Measurements from ENCODE around the gene ZNF232. TPM values are rescaled to one million over a fixed set of nuclear protein-coding genes. Genes with fewer than 3 reads are reported as not detected.
"Not testable (repeated sequence)": the region's sequence is repeated elsewhere in the genome, so short reads cannot be mapped to it uniquely, and the experiment has no call there.

The ZNF232 gene
- total RNA-seq, 1 donor from 2014 or later, result 4.1 TPM

DNA sequence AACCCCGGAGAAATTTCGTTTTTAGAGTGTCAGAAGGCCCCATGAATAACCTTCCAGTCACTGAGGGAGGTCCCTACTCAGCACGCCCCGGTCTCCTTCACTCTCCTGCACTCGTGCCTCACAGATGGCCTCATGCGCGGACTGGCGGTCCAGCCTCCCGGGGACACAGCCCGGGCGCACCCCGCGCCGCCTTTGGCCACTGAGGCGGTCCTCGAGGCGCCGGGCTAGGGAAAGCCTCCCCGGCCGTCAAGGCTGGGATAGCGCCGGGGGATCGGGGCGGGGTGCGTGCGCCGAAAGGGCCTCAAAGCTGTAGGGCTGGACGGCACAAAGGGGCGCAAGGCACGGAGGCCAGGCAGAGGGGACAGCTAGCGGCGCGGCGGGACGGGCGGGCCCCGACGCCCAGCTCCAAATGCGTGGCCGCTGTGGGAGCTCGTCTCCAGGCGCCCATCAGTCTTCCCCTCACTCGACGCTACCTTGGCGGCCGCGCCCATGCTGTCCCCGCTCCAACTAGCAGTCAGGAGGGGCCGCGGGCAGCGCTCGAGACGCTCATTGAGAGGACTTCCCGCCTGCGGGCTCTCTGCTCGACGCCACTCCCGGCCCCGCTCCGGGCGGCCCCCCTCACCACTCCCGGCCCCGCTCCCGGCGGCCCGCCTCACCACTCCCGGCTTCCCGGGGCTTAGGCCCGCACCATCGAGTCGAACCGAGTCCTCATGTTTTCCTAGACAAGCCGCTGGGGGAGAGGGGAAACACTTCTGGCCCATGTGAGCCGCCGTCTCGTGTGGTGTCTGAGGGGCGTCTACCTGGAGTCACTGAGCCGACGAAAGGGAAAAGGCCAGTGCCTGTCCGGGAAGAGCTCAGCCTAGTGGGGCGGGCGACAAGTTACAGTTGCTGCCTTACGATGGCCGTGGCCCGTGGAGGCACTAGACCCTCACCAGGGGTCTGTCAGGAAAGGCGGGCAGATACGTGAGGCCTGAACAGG, 4.3 kb upstream of the ZNF232 start, which contains the start of gene USP6:
TSS of gene USP6 (plus strand) at position 360 of the 979 bp plus-strand sequence. CDS start 14,336 bp downstream, outside the sequence.
- intact Hi-C loops (cut with DNase I), result no loop called here
- no peak for DNase-seq (ENCODE audit: low spot score)

DNA sequence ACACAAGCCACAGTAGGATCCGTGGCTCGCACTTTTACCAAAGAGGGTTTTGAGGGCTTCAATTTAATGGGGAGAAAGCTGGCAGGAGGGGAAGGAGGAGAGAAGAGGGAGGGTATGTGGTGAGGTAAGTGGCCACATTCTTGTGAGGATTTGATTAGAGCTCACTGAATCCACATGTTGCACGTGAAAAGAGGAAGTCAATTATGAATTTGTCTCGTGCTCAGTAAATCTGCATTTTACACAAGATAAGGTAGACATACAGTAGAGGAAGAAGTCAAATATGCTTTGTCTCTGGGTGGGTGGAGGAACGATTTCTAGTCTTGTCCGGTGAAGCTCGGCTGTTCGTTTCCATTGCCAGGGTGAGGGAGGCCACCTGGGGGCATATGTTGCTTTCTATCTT, 862 bp downstream of the ZNF232 start:
- no peak for DNase-seq (ENCODE audit: low spot score)
- intact Hi-C loops (cut with DNase I), result loop anchor here (2.0 kb wide), 1 partner anchor 32 kb away; the partner anchor contains the start of gene ZFP3

DNA sequence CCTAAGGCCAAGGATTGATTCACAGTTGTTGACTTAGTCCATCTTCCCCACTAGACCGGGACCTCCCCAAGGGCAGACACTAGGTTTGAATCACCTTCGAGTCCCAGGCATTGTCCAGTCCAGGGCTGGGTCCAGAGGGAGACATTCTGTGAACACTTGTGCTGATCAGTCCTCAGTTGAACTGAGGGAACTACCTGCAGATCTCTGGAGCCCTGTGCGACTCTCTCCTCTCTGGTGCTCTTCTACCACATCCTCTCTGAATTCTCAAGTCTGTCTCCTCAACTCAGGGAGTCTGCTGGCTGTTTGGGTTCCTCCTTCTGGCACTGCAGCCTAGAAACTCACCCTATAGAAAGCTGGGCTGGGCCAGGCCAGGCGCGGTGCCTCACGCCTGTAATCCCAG, 10.8 kb downstream of the ZNF232 start:
- intact Hi-C loops (cut with DNase I), result no loop called here
- DNase-seq (ENCODE audit: low spot score), result no peak

DNA sequence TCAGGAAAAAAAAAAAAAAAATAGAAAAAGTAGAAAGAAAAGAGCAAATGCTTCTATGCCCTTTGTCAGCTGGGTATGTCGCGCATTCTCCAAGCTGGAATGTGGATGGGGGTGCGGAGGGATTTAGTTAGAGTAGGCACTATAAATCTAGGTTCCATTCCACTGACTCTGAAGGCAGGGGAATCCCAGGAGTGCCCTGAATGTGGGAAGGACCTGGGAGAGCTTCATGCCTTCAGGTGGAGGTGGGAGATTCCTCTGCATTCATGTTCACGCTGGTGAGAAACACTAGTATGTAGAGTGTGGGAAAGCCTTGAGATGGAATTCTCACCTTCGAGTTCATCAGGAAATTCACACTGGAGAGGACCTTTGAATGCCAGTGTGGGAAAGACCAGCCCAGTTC, 12.4 kb downstream of the ZNF232 start:
- DNase-seq (ENCODE audit: low spot score), result no peak
- intact Hi-C loops (cut with DNase I), result no loop called here

DNA sequence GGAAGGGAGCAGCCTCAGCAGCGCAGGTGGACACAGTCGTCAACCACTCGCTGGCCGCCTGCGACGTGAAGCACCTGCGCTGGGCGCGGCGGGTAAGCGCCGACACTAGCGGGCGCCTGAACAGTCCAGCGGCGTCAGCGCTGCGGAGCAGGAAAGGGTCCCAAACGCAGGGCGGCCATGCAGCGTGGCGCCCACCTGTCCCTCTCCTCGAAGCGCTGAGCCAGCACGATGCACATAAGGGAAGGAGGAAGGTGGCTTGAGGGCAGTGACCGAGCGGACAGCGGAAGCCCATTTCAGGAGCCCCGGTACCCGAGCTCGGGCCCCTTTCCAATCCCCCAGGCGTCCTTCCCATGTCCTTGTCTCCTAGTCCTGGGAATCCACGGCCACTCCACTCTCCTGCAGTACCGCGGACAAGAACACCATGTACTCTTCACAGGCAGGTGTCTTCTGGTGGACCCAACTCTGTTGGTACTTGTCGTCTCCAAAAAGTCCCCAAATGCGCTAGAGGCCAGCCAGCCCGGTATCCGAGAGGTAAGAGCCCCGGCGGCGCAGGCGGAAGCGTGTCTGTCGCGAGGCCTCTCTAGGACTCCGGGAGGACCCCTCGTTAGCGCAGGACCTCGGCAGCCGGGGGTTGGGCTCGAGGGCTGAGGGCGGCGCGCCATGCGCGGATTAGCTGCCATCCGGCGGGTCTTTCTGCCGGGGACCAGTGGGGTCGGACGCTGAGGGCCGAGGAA, 14.4 kb downstream of the ZNF232 start:
- intact Hi-C loops (cut with DNase I), result no loop called here
- DNase-seq (ENCODE audit: low spot score), result no peak

DNA sequence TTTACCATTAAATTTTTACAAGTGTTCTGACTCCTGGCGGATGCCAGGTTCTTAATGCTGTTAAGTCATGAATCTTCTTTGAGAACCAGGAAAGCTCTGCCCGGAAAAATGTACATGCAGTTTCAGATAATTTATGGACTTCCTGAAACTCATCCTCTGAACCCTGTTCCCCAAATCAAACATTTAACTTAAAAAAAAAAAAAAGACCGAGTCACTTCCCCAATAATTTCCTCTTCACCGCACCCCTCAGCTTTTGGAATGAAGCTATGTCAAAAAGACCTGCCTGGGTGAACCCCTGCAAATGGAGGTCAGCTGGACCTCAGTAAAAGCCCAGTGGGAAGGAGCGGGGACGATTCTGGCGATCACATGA, 15.0 kb downstream of the ZNF232 start:
- intact Hi-C loops (cut with DNase I), result no loop called here
- no peak for DNase-seq (ENCODE audit: low spot score)

DNA sequence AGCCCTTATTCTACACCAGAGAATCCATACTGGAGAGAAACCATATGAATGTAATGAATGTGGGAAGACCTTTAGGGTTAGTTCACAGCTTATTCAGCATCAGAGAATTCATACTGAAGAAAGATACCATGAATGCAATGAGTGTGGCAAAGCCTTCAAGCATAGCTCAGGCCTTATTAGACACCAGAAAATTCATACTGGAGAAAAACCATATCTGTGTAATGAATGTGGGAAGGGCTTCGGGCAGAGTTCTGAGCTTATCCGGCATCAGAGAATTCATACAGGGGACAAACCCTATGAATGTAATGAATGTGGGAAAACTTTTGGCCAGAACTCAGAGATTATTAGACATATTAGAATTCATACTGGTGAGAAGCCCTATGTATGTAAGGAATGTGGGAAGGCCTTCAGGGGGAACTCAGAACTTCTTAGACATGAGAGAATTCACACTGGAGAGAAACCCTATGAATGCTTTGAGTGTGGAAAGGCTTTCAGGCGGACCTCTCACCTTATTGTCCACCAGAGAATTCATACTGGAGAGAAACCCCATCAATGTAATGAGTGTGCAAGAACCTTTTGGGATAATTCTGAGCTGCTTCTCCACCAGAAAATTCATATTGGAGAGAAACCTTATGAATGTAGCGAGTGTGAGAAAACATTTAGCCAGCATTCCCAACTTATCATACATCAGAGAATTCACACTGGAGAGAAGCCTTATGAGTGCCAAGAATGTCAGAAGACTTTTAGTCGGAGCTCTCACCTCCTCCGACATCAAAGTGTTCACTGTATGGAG, 19.3 kb downstream of the ZNF232 start:
- DNase-seq (ENCODE audit: low spot score), result no peak
- intact Hi-C loops (cut with DNase I), result no loop called here

DNA sequence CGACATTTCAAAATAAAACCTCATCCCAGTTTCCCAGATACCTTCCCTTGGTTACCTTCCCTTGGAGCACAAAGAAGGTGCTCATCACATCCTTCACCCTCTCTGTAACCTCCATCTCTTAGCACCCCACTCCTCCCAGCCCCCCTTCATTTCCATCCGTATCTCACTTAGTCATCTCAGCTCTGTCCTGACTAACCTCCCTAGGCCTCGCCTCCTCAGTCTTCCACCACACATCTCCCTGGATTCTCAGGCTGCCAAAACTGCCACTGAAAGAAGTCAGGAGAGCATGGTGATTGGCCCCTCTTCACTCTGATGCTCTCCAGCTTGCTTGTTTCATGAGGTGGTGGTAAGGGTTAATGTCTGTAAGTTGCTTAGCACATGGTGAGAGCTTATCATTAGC, 31.1 kb downstream of the ZNF232 start:
- intact Hi-C loops (cut with DNase I), result no loop called here
- DNase-seq (ENCODE audit: low spot score), result no peak

DNA sequence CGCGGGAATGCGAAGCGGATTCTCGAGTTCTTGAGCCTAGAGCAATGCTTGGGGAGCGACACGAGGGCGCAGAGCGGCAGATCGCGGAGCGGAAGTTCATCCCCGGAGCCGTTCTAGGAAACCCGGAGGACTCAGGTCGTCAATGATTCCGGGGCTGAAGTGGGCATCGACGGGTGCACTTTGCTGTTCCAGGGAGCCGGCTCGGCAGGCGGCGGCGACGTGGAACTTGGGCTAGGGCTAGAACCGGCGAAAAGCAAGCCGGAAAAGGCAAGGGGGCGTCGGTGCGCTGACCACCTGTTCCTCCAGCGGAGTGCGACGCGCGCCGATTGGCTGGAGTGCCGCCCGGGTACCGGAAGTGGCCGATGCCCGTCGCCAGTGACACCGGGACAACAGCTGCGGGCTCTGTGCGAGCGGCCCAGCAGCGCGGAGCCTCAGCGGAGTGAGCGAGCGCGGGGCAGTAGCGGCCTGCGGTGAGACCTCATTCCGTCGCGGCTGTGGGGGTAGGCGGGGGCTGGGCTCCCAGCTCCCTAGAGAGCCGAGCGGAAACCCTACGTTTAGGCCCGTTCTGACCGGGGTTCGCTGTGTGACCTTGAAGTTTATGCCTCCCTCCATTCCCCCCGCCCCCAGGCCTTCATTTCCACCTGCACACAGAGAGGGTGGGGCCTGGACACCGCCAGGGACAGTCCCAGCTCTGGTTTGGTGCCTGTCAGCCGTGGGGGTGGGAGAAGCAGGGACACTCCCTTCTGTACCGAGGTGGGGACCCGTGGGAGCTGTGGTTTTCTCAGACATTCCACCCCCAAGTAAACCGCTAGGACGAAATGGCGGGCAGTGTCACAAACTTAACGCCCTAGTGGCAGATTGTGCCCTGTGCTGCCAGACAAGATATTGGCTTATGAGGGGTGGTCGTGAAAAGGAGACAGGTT, 33.3 kb downstream of the ZNF232 start, which contains the start of gene ZFP3:
TSS of gene ZFP3 (plus strand) at position 362 of the 923 bp plus-strand sequence. CDS start 13,038 bp downstream, outside the sequence.
- intact Hi-C loops (cut with DNase I), result loop anchor here (2.0 kb wide), 1 partner anchor 32 kb away; the partner anchor contains the start of gene ZNF232
- peak; percentile 93 for DNase-seq (ENCODE audit: low spot score)

DNA sequence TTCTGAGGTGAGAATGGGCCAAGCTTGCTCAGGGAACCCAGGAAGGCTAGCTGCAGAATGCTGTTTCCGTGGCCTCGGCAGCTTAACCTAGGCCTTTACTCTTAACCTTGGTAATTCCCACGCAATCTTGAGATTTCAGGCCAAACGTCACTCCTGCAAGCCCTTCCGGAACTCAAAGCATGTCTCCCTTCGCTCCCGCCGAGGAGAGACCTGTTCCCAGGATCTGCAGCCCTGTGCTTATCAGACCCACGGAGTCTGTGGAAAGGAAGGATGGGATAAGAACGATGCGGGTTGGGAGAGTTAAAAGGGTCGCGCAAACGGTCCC, 33.9 kb downstream of the ZNF232 start:
- intact Hi-C loops (cut with DNase I), result loop anchor here (2.0 kb wide), 1 partner anchor 33 kb away; the partner anchor contains the start of gene ZNF232
- DNase-seq (ENCODE audit: low spot score), result no peak

DNA sequence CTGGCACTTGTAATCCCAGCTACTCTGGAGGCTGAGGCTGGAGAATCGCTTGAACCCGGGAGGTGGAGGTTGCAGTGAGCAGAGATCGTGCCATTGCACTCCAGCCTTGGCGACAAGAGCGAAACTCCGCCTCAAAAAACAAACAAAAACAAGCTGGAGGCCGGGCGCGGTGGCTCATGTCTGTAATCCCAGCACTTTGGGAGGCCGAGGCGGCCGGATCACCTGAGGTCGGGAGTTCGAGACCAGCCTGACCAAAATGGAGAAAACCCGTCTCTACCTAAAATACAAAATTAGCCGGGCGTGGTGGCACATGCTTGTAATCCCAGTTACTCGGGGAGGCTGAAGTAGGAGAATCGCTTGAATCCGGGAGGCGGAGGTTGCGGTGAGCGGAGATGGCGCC, 34.4 kb downstream of the ZNF232 start:
- intact Hi-C loops (cut with DNase I), result not testable (repeated sequence)

DNA sequence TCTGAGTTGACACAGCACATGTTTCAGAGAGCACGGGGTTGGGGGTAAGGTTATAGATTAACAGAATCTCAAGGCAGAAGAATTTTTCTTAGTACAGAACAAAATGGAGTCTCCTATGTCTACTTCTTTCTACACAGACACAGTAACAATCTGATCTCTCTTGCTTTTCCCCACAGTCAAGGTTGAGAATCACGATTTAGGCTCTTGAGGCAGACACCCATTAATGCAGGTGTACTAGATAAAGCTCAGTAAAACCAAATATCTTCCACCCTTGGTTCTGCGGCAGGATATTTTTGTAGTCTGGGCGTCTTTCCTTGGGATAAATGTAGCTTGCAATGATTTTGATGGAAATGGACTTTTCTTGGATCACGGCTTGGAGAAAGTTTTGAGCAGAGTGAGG, 36.2 kb downstream of the ZNF232 start:
- DNase-seq (ENCODE audit: low spot score); intact Hi-C loops (cut with DNase I): not testable (repeated sequence)

More for the DNA sequence above, 34.4 kb downstream of the ZNF232 start:
- not testable (repeated sequence) for DNase-seq (ENCODE audit: low spot score)

DNA sequence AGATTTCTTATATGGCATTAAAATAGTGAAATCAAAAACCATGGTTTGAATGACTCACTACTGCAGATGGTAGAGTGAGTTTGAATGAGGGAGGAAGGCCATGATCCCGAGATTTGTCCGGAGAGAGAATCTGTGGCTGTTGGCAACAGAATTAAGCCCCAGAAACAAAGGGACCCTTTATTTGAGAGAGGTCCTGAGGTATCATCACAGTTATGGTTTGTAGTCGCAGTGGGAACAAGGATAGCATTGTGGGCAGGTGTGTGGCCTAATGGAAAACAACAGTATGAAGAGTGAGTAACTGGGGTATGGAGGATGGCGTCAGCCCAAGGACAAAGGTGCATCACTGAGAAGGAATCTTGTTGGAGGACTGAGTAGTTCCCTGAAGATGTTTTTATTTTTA, 42.0 kb downstream of the ZNF232 start:
- intact Hi-C loops (cut with DNase I), result no loop called here
- no peak for DNase-seq (ENCODE audit: low spot score)

DNA sequence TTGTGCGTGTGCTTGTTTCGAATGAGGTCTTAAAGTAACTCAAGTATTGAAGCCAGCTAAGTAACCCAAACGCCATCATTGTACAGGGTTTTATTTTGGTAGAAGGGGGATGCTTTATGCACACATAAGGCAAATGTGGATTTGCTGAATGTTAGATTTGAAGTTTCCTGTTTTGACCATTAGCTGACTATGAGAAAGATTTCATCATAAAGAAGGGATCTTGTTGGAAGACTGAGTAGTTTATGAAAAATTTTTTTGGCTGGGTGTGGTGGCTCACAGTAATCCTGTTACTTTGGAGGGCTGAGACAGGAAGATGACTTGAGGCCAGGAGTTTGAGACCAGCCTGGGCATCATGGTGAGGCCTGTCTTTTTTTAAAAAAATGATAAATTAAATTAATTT, 43.4 kb downstream of the ZNF232 start:
- intact Hi-C loops (cut with DNase I), result no loop called here
- no peak for DNase-seq (ENCODE audit: low spot score)

DNA sequence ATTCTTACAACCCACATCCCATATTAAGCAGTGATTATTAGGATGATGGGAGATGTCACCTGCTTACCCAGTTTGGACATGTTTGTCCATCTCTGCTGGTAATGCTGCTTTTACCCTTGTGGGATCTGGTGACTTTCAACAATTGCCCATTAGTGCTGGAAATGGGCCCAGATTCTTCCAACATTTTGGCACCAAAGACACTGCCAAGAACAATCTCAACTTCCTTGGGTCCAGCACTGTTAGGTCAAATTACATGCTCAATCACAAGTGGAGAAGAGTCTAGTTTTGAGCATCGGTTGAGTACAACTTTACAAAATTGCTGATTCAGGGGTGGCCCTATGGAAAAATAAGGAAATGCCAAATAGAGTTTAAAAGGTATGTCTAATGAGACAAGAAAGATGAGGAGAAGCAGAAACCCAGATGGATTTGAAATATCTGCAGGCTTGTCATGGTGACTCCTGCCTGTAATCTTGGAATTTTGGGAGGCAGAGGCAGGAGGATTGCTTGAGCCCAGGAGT, 46.4 kb downstream of the ZNF232 start:
- no peak for DNase-seq (ENCODE audit: low spot score)
- intact Hi-C loops (cut with DNase I), result no loop called here

Data from cardiac septum (tissue), 1 donor.